ENCODE data around the gene HOXD1.

HOXD1 gene

GRCh38 chr2:176182671-176183070 is 5.8 kb upstream of the HOXD1 start:
- no peaks in the 10 kb centered on the region for H3K36me3 ChIP-seq (ENCODE audit: insufficient read depth, insufficient read length, low read length)
- no peak overlapping the region for H3K9ac ChIP-seq (ENCODE audit: insufficient read length, low read depth)
- H3K9me3 ChIP-seq (ENCODE audit: insufficient read depth, low read length), result no peaks in the 10 kb centered on the region
- H3K4me1 ChIP-seq (ENCODE audit: insufficient read depth, insufficient read length), result peaks cover 2% of the 10 kb centered on the region
- H3K4me3 ChIP-seq (ENCODE audit: insufficient read length, low read depth), result no peak overlapping the region
- TF ChIP-seq ZNF274 (IDR thresholded peaks at IDR 0.05; ENCODE audit: low read depth, low read length), result no peak
- no peak for TF ChIP-seq YY1 (IDR thresholded peaks at IDR 0.05; ENCODE audit: insufficient read depth, insufficient read length)
- TF ChIP-seq SUZ12 (IDR thresholded peaks at IDR 0.05; ENCODE audit: extremely low read depth, insufficient read depth, insufficient read length), result no peak
- H3K27me3 ChIP-seq (ENCODE audit: insufficient read depth, insufficient read length), result peaks cover 98% of the 10 kb centered on the region
- no peak for DNase-seq (ENCODE audit: low read depth, low spot score)

DNA sequence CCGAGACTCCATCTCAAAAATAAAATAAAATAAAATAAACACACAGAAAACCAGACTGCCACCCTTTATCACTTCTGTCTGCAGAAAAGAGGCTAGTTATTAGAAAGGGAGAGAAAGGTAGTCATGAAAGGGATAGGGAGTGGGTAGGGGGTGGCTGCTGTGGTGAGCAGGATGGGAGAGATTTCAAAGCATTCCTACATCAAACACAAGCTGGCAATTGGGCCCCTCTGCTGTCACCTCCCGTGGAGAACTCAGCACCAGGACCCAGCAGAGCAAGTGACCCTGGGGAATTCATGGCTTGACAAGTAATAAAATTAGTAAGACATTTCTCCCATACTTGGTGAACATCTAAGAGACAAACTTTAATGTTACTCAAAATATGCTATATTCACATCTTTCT is 3.7 kb upstream of the HOXD1 start:
- Histone ChIP-seq H3K4me1 (ENCODE audit: insufficient read depth, insufficient read length) (peaks cover 6% of the 10 kb centered on the region), H3K9me3 (ENCODE audit: insufficient read depth, low read length) (no peaks in the 10 kb centered on the region), H3K4me3 (ENCODE audit: insufficient read length, low read depth) (no peak overlapping the region), H3K9ac (ENCODE audit: insufficient read length, low read depth) (no peak overlapping the region), H3K27me3 (ENCODE audit: insufficient read depth, insufficient read length) (peaks cover 98% of the 10 kb centered on the region), H3K36me3 (ENCODE audit: insufficient read depth, insufficient read length, low read length) (no peaks in the 10 kb centered on the region)
- no peak for DNase-seq (ENCODE audit: low read depth, low spot score)
- TF ChIP-seq SUZ12 (IDR thresholded peaks at IDR 0.05; ENCODE audit: extremely low read depth, insufficient read depth, insufficient read length), result no peak
- no peak for TF ChIP-seq ZNF274 (IDR thresholded peaks at IDR 0.05; ENCODE audit: low read depth, low read length)
- TF ChIP-seq YY1 (IDR thresholded peaks at IDR 0.05; ENCODE audit: insufficient read depth, insufficient read length), result no peak

DNA sequence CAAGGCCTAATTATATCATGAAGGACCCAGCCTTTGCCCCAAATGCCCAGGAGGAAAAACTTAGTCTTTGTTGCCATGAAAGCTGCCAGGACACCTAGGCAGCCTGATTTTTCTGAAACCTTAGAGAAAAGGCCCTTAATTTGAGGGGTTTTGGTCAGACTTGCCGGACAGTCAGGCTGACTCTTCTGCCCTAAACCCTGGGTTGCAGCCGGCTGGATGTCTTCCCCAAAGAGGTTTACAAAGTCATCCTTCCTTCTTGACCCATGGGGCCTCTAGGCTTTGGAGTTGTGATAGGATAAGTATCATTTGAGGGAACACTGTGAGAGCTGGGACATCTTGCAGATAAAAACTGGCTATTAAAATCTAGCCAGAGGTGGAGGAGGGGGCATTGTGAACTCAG is 2.4 kb upstream of the HOXD1 start:
- H3K36me3 ChIP-seq (ENCODE audit: insufficient read depth, insufficient read length, low read length), result no peaks in the 10 kb centered on the region
- no peak overlapping the region for H3K9ac ChIP-seq (ENCODE audit: insufficient read length, low read depth)
- peaks cover 6% of the 10 kb centered on the region for H3K4me1 ChIP-seq (ENCODE audit: insufficient read depth, insufficient read length)
- H3K27me3 ChIP-seq (ENCODE audit: insufficient read depth, insufficient read length), result peaks cover 98% of the 10 kb centered on the region
- no peak for TF ChIP-seq ZNF274 (IDR thresholded peaks at IDR 0.05; ENCODE audit: low read depth, low read length)
- no peak for TF ChIP-seq SUZ12 (IDR thresholded peaks at IDR 0.05; ENCODE audit: extremely low read depth, insufficient read depth, insufficient read length)
- TF ChIP-seq YY1 (IDR thresholded peaks at IDR 0.05; ENCODE audit: insufficient read depth, insufficient read length), result no peak
- H3K9me3 ChIP-seq (ENCODE audit: insufficient read depth, low read length), result no peaks in the 10 kb centered on the region
- H3K4me3 ChIP-seq (ENCODE audit: insufficient read length, low read depth), result no peak overlapping the region
- no peak for DNase-seq (ENCODE audit: low read depth, low spot score)

DNA sequence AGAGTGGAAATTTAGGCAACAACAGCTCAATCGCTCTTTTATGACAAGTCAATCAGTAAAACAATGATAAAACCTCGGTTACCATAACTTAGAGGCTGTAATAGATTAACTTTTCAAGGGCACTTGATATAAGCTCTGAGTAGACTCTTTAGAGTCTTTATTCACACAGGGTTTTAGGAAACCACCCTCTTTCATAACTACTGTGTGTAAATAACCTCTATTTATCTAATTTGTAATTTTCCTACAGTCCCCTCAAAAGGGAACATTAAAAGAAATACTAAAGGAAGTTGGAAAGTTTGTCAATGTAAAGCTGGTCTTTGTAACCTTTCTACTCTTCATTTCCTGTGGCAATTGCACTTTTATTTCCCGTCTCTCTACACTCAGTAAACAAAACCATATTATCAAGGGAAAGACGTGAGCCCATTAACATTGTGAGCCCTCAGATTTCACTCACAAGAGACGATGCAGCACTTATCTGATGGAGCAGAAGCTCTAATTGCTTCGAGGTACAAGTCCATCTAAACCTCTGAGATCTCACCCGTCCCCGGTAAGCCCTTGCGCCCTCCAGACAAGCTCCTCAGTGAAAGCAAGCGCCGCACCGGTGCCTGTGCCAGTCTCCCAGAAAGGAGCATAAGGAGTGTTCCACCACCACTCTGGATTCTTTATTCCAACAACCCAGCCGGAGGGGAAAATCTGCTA is 1.1 kb upstream of the HOXD1 start:
- TF ChIP-seq ZNF274 (IDR thresholded peaks at IDR 0.05; ENCODE audit: low read depth, low read length), result no peak
- no peak for TF ChIP-seq SUZ12 (IDR thresholded peaks at IDR 0.05; ENCODE audit: extremely low read depth, insufficient read depth, insufficient read length)
- no peak for TF ChIP-seq YY1 (IDR thresholded peaks at IDR 0.05; ENCODE audit: insufficient read depth, insufficient read length)

GRCh38 chr2:176188774-176189680 is 559 bp downstream of the HOXD1 start:
- no peak for TF ChIP-seq YY1 (IDR thresholded peaks at IDR 0.05; ENCODE audit: insufficient read depth, insufficient read length)
- no peak for TF ChIP-seq SUZ12 (IDR thresholded peaks at IDR 0.05; ENCODE audit: extremely low read depth, insufficient read depth, insufficient read length)
- no peak for TF ChIP-seq ZNF274 (IDR thresholded peaks at IDR 0.05; ENCODE audit: low read depth, low read length)
- peak overlapping the region; percentile 15 for H3K9ac ChIP-seq (ENCODE audit: insufficient read length, low read depth)
- no peaks in the 10 kb centered on the region for H3K36me3 ChIP-seq (ENCODE audit: insufficient read depth, insufficient read length, low read length)
- H3K27me3 ChIP-seq (ENCODE audit: insufficient read depth, insufficient read length), result peaks cover 98% of the 10 kb centered on the region
- H3K4me1 ChIP-seq (ENCODE audit: insufficient read depth, insufficient read length), result peaks cover 9% of the 10 kb centered on the region
- H3K9me3 ChIP-seq (ENCODE audit: insufficient read depth, low read length), result no peaks in the 10 kb centered on the region
- DNase-seq (ENCODE audit: low read depth, low spot score), result no peak
- peak overlapping the region; percentile 43 for H3K4me3 ChIP-seq (ENCODE audit: insufficient read length, low read depth)

More for the DNA sequence above, 1.1 kb upstream of the HOXD1 start:
- peak overlapping the region; percentile 38 for H3K9ac ChIP-seq (ENCODE audit: insufficient read length, low read depth)
- peaks cover 9% of the 10 kb centered on the region for H3K4me1 ChIP-seq (ENCODE audit: insufficient read depth, insufficient read length)
- peaks cover 99% of the 10 kb centered on the region for H3K27me3 ChIP-seq (ENCODE audit: insufficient read depth, insufficient read length)
- no peak for DNase-seq (ENCODE audit: low read depth, low spot score)
- H3K4me3 ChIP-seq (ENCODE audit: insufficient read length, low read depth), result peak overlapping the region; percentile 43
- no peaks in the 10 kb centered on the region for H3K36me3 ChIP-seq (ENCODE audit: insufficient read depth, insufficient read length, low read length)
- H3K9me3 ChIP-seq (ENCODE audit: insufficient read depth, low read length), result no peaks in the 10 kb centered on the region

- Histone ChIP-seq H3K36me3 (ENCODE audit: insufficient read depth, insufficient read length, low read length) (no peaks in the 10 kb centered on the region), H3K9me3 (ENCODE audit: insufficient read depth, low read length) (no peaks in the 10 kb centered on the region), H3K9ac (ENCODE audit: insufficient read length, low read depth) (peak overlapping the region; percentile 15), H3K4me1 (ENCODE audit: insufficient read depth, insufficient read length) (peaks cover 9% of the 10 kb centered on the region), H3K4me3 (ENCODE audit: insufficient read length, low read depth) (peak overlapping the region; percentile 43), H3K27me3 (ENCODE audit: insufficient read depth, insufficient read length) (peaks cover 99% of the 10 kb centered on the region)
- DNase-seq (ENCODE audit: low read depth, low spot score), result no peak
- no peak for TF ChIP-seq ZNF274 (IDR thresholded peaks at IDR 0.05; ENCODE audit: low read depth, low read length)
- peak; percentile 69 for TF ChIP-seq SUZ12 (IDR thresholded peaks at IDR 0.05; ENCODE audit: extremely low read depth, insufficient read depth, insufficient read length)
These were observed 1.5 kb downstream of the HOXD1 start for GRCh38 chr2:176189681-176190641.

Data from NT2/D1 (cell line).